Measurements from ENCODE around the gene EXD3. TPM values are rescaled to one million over a fixed set of nuclear protein-coding genes. Genes with fewer than 3 reads are reported as not detected.

EXD3 gene
- total and polyA plus RNA-seq, 2 of the 13 experiments (the other 11 are each of a cell fraction or from before 2014, with no cell fraction given): 2.7 to 4.8 TPM

- peak; percentile 5; the same call in 1 of the 2 replicates for TF ChIP-seq PHF21A (CRISPR knock-in tag; IDR thresholded peaks at IDR 0.05)
- TF ChIP-seq NCOA1 (CRISPR knock-in tag; IDR thresholded peaks at IDR 0.05): no peak
- TF ChIP-seq TCF7 (IDR thresholded peaks at IDR 0.05; ENCODE audit: low read depth): no peak
- peak; percentile 1; the same call in 1 of the 2 replicates for TF ChIP-seq ZFX (CRISPR knock-in tag; IDR thresholded peaks at IDR 0.05; ENCODE audit: low read depth)
- TF ChIP-seq IRF2 (CRISPR knock-in tag; IDR thresholded peaks at IDR 0.05): no peak
- no peak for TF ChIP-seq ZNF569 (CRISPR knock-in tag; IDR thresholded peaks at IDR 0.05; ENCODE audit: borderline replicate concordance)
- no peak for TF ChIP-seq ZNF629 (CRISPR knock-in tag; conservative IDR thresholded peaks at IDR 0.05)
- 0 out of 2 replicates have a peak, but pooled peaks have one; percentile 18 for TF ChIP-seq ZNF777 (CRISPR knock-in tag; IDR thresholded peaks at IDR 0.05)
Observed at GRCh38 chr9:137313956-137314560, 108.9 kb downstream of the EXD3 start (continued).

GRCh38 chr9:137313326-137313936 is 109.5 kb downstream of the EXD3 start:
- DNase-seq (ENCODE audit: low spot score): no peak
- Histone ChIP-seq H2AFZ (ENCODE audit: low read length) (no peak overlapping the region), H3K4me3 (replicated peaks in 1 of 3; ENCODE audit: insufficient read depth in 1 of 3, low read depth in 2 of 3, low read length in 3 of 3) (peak overlapping the region in 1 of 3 experiments; percentile 55; a peak in 2 of 6 replicates), H4K20me1 (ENCODE audit: insufficient read depth, low read length) (no peaks in the 10 kb centered on the region), H3K9ac (ENCODE audit: insufficient read depth, low read depth, low read length) (no peak overlapping the region), H3K4me1 (ENCODE audit: insufficient read depth, low read length) (peaks cover 53% of the 10 kb centered on the region), H3K27ac (ENCODE audit: extremely low read length, insufficient read depth, low read length) (no peak overlapping the region), H3K36me3 (replicated peaks in 1 of 2; ENCODE audit: control insufficient read depth in 1 of 2, insufficient read depth in 2 of 2, low read length in 2 of 2) (no peaks in the 10 kb centered on the region), H3K9me3 (ENCODE audit: low read length) (no peaks in the 10 kb centered on the region), H3K4me2 (ENCODE audit: low read depth, low read length) (peak overlapping the region; percentile 66), H3K27me3 (ENCODE audit: control insufficient read depth in 1 of 2, insufficient read depth in 2 of 2, low read length in 2 of 2) (peaks cover 17 to 63% of the 10 kb centered on the region in 2 experiments), H3K79me2 (ENCODE audit: insufficient read depth, low read length) (no peaks in the 10 kb centered on the region)
- 0% methylated on average over 7 of the region's 9 CpGs for WGBS (ENCODE audit: low lambda C conversion rate)
- no peak for FAIRE-seq
- BruUV-seq (replicated peaks): no TSS peak
- ATAC-seq: peak; percentile 16
- in situ Hi-C loops (cut with HindIII; ENCODE audit: extremely low pct_ligation_motif_present, low pct_unique_long_range_greater_than_20kb): no loop called here
- ChIA-PET POLR2A (interaction anchor here (1.0 kb wide), 1 partner anchor 11 kb away, joined by 4 read pairs; the partner anchor contains the start of gene NRARP), CTCF (ENCODE audit: low intra/inter-chr PET ratio, low total read pairs) (no interaction called here)
- intact Hi-C loops (cut with micrococcal nuclease; ENCODE audit: unreplicated experiment): no loop called here
- TF ChIP-seq SOX6 (IDR thresholded peaks at IDR 0.05) (no peak), SOX6 (CRISPR knock-in tag; IDR thresholded peaks at IDR 0.05) (0 out of 2 replicates have a peak, but pooled peaks have one; percentile 27), ZNF546 (CRISPR knock-in tag; conservative IDR thresholded peaks at IDR 0.05) (no peak), ZNF180 (CRISPR knock-in tag; IDR thresholded peaks at IDR 0.05; ENCODE audit: borderline replicate concordance, low read depth) (no peak), ZNF280B (CRISPR knock-in tag; IDR thresholded peaks at IDR 0.05; ENCODE audit: borderline replicate concordance) (no peak), TIGD3 (CRISPR knock-in tag; IDR thresholded peaks at IDR 0.05; ENCODE audit: borderline replicate concordance) (no peak), ZNF788 (CRISPR knock-in tag; IDR thresholded peaks at IDR 0.05; ENCODE audit: borderline replicate concordance) (no peak), PLSCR1 (CRISPR knock-in tag; IDR thresholded peaks at IDR 0.05; ENCODE audit: borderline replicate concordance) (no peak), SIX4 (CRISPR knock-in tag; IDR thresholded peaks at IDR 0.05) (no peak), ZNF605 (CRISPR knock-in tag; IDR thresholded peaks at IDR 0.05) (no peak), ZNF614 (CRISPR knock-in tag; IDR thresholded peaks at IDR 0.05; ENCODE audit: borderline replicate concordance) (no peak)
